Transverse colon (tissue), 4 donors: ENCODE data around the gene CMTM1. TPM values are rescaled to one million over a fixed set of nuclear protein-coding genes. Genes with fewer than 3 reads are reported as not detected.
"Not testable (repeated sequence)": the region's sequence is repeated elsewhere in the genome, so short reads cannot be mapped to it uniquely, and the experiment has no call there.

ENCODE experiments used
- DNase-seq: peaks from one replicate; pipeline ENCODE4 v3.0.0-alpha.2; 2019
- H3K27ac ChIP-seq, 4 donors: fragments of 200-600 bp; sonication (generic); 2 replicates each; pipeline ENCODE4 v1.5.1; 2016 to 2018; ENCODE audit warnings: inconsistent platforms in 4 of 4
- H3K27me3 ChIP-seq: fragments of 200-600 bp; sonication (generic); 2 replicates; pipeline ENCODE4 v1.5.1; 2017; ENCODE audit warnings: inconsistent platforms
- H3K36me3 ChIP-seq, 4 donors: fragments of 200-600 bp; sonication (generic); 2 replicates each; pipeline ENCODE4 v1.5.1; 2017 to 2019; ENCODE audit warnings: inconsistent platforms in 4 of 4
- H3K4me1 ChIP-seq, 4 donors: fragments of 200-600 bp; sonication (generic); 2 replicates each; pipeline ENCODE4 v1.5.1; 2017 to 2020; ENCODE audit warnings: inconsistent platforms in 4 of 4
- H3K4me3 ChIP-seq, 4 donors: fragments of 200-600 bp; sonication (generic); 1 replicate in 1 of 4; 2 replicates in 3 of 4; pipeline versions ENCODE4 v1.5.1 to v1.6.1; 2017 to 2019; ENCODE audit warnings: inconsistent platforms in 4 of 4
- H3K9me3 ChIP-seq, 2 donors: fragments of 200-600 bp; sonication (generic); 2 replicates each; pipeline ENCODE4 v1.5.1; 2017 to 2019; ENCODE audit warnings: inconsistent platforms in 2 of 2
- CTCF ChIP-seq, 5 experiments: fragments of 200-600 bp in 3 of 5; fragments of 450-650 bp in 2 of 5; sonication (generic) in 3 of 5; IDR thresholded peaks; 1 replicate in 2 of 5; 2 replicates in 3 of 5; pipeline ENCODE4 v1.5.1; 2016 to 2017; ENCODE audit warnings: antibody characterized with exemption in 5 of 5, inconsistent platforms in 3 of 5, mild to moderate bottlenecking in 2 of 5, moderate library complexity in 1 of 5
- EP300 ChIP-seq: sonication (generic); formaldehyde crosslinking; IDR thresholded peaks from one replicate; pipeline ENCODE4 v1.6.1; 2017; ENCODE audit warnings: antibody characterized with exemption, low read depth
- POLR2A ChIP-seq: fragments of 450-650 bp; IDR thresholded peaks from one replicate; pipeline ENCODE4 v1.6.1; 2016; ENCODE audit warnings: antibody characterized with exemption, mild to moderate bottlenecking, moderate library complexity
- POLR2AphosphoS5 ChIP-seq, 3 donors: sonication (generic); formaldehyde crosslinking; IDR thresholded peaks; one replicate each; pipeline ENCODE4 v1.6.1; 2016; ENCODE audit warnings: antibody characterized with exemption in 3 of 3
- WGBS, 2 donors: methylation state at CpG; one replicate each; pipeline ENCODE4 v1.1.5; 2018; ENCODE audit warnings: low coverage in 1 of 2; 5-methylcytosine and 5-hydroxymethylcytosine counted together
- in situ Hi-C, 4 donors: fragments of 200-750 bp; cut with MboI; loops; one replicate each; pipeline versions ENCODE4 v1.15.0 to v1.15.1; 2017; ENCODE audit warnings: low sequenced_read_pairs in 3 of 4, low pct_ligation_motif_present in 1 of 4, low pct_unique_long_range_greater_than_20kb in 1 of 4
- intact Hi-C: fragments of 100-400 bp; cut with DNase I; formaldehyde crosslinking; loops from one replicate; pipeline ENCODE4 v1.15.1; 2023; ENCODE audit warnings: low total_unique reads
- total RNA-seq, 4 donors: library from RNA; depleted of rRNA; stranded (reverse); fragments of >200 nt; gene quantifications; one replicate each; pipeline ENCODE4 v1.1.0, GENCODE V29; 2016

CMTM1 gene
- total RNA-seq, 4 donors from 2014 or later, result 2.0 to 34.2 (median 4.0) TPM; not detected in 1

DNA sequence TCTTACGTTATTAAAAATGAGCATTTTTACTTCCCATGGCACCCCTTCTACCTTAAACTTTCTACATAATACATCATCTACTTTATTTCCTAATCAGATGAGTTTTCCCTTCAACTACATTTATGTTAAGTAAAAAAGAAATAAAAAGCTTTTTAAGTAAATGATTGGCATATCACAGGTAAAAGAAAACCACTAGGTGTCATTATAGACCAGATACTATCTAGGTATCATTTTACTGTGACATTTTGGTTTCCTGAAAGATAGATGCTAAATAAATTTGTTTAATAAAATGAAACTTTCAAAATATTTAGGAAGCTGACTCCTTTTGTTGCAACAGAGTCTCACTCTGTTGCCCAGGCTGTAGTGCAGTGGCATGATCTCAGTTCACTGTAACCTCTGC, 3.8 kb upstream of the CMTM1 start:
- Histone ChIP-seq H3K9me3 (no peaks in the 10 kb centered on the region), H3K4me3 (no peak overlapping the region), H3K4me1 (peaks cover 0 to 2% (median under 1%) of the 10 kb centered on the region in 4 donors), H3K27ac (no peak overlapping the region), H3K27me3 (no peaks in the 10 kb centered on the region), H3K36me3 (peaks cover 0 to 30% (median 5%) of the 10 kb centered on the region in 4 donors)
- TF ChIP-seq EP300 (no peak), CTCF (IDR thresholded peaks at IDR 0.05) (no peak), POLR2A (no peak), POLR2AphosphoS5 (IDR thresholded peaks at IDR 0.05) (no peak)
- no peak for DNase-seq
- intact Hi-C loops (no loop called here), in situ Hi-C loops (no loop called here)
- WGBS, 2 donors, result 87 to 93% methylated on average over 1 of the region's 1 CpG

GRCh38 chr16:66562986-66563385, 3.3 kb upstream of the CMTM1 start:
- no peaks in the 10 kb centered on the region for H3K27me3 ChIP-seq
- 86 to 92% methylated on average over 2 of the region's 2 CpGs for WGBS, 2 donors
- no peaks in the 10 kb centered on the region for H3K9me3 ChIP-seq
- intact Hi-C loops (no loop called here), in situ Hi-C loops (no loop called here)
- DNase-seq, result no peak
- no peak overlapping the region for H3K27ac ChIP-seq
- H3K4me3 ChIP-seq, result no peak overlapping the region
- TF ChIP-seq EP300 (no peak), CTCF (IDR thresholded peaks at IDR 0.05) (no peak), POLR2AphosphoS5 (IDR thresholded peaks at IDR 0.05) (no peak), POLR2A (no peak)
- H3K36me3 ChIP-seq, result peaks cover 0 to 32% (median 5%) of the 10 kb centered on the region in 4 donors
- no peaks in the 10 kb centered on the region for H3K4me1 ChIP-seq

DNA sequence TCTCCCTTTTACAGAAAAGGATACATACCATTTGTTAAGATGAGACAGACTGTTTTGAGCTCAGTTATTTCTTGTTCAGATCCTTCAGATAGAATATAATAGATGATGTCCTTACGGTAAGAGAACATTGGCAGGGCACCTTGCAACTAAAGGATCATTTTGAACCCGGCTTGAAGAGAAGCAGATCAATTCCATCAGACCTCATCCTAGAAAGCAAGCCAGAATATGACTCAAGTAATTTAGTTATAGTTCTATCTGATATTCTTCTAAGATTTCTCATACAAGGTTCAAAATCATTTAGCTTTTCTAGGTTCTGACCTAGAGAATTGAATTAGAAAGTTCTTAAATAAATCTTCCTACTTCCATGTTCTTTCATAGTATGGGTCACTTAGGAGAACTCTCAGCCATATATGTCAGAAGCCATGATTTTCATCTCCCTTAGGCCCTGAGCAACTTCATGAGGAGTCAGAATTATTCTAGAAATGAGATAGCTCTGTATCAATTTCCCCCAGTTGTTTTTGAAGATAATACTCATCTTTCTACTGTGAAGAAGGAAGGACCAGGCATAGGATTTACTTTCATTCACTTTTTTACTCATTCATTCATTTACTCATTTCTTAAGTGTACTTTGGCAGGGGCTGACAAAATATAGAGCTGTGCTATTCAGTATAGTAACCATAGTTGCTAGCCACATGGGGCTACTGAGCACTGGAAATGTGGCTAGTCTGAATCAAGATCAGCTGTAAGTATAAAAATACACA, 2.5 kb upstream of the CMTM1 start:
- Histone ChIP-seq H3K4me3 (no peak overlapping the region), H3K36me3 (peaks cover 0 to 27% (median 5%) of the 10 kb centered on the region in 4 donors), H3K4me1 (no peaks in the 10 kb centered on the region), H3K9me3 (no peaks in the 10 kb centered on the region), H3K27me3 (no peaks in the 10 kb centered on the region), H3K27ac (no peak overlapping the region)
- WGBS, 2 donors, result 92 to 100% methylated on average over 1 to 2 of the region's 2 CpGs
- in situ Hi-C loops (no loop called here), intact Hi-C loops (no loop called here)
- no peak for DNase-seq
- TF ChIP-seq POLR2A (no peak), EP300 (no peak), CTCF (IDR thresholded peaks at IDR 0.05) (no peak), POLR2AphosphoS5 (IDR thresholded peaks at IDR 0.05) (no peak)

- H3K27ac ChIP-seq, intact Hi-C loops, in situ Hi-C loops, H3K27me3 ChIP-seq, DNase-seq, H3K9me3 ChIP-seq, H3K4me3 ChIP-seq: not testable (repeated sequence)
- H3K4me1 ChIP-seq, result peaks cover 0 to 11% (median 5%) of the 10 kb centered on the region in 4 donors
- H3K36me3 ChIP-seq, result peaks cover 0 to 27% (median 5%) of the 10 kb centered on the region in 4 donors
- 98 to 100% methylated on average over 3 of the region's 3 CpGs for WGBS, 2 donors
Measured at GRCh38 chr16:66567270-66567669, 1.0 kb downstream of the CMTM1 start.

DNA sequence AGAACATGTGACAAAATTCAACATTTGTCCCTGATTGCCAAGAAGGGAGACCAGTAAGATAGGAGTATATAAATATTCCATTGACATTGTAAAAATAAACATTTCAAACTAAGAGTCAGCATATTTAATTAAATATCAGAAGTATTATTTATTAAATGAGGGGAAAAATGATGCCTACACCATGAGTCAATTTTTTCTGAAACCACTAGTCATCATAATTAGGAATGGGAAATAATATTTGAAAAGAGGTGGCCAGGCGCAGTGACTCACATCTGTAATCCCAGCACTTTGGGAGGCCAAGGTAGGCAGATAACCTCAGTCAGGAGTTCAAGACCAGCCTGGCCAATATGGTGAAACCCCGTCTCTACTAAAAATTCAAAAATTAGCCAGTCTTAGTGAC, 2.1 kb downstream of the CMTM1 start:
- no peak for DNase-seq
- in situ Hi-C loops (no loop called here), intact Hi-C loops (no loop called here)
- H3K4me3 ChIP-seq, result no peak overlapping the region
- H3K4me1 ChIP-seq, result peaks cover 0 to 11% (median 5%) of the 10 kb centered on the region in 4 donors
- H3K36me3 ChIP-seq, result peaks cover 0 to 27% (median 5%) of the 10 kb centered on the region in 4 donors
- no peak overlapping the region for H3K27ac ChIP-seq
- TF ChIP-seq POLR2A, result no peak
- no peak for TF ChIP-seq POLR2AphosphoS5 (IDR thresholded peaks at IDR 0.05)
- TF ChIP-seq CTCF (IDR thresholded peaks at IDR 0.05), result no peak
- TF ChIP-seq EP300, result no peak
- 95 to 100% methylated on average over 1 to 2 of the region's 2 CpGs for WGBS, 2 donors
- H3K27me3 ChIP-seq, result no peaks in the 10 kb centered on the region
- no peaks in the 10 kb centered on the region for H3K9me3 ChIP-seq
